Transverse colon (tissue), 4 donors: ENCODE data around the gene AGMO.

Experiments
- CTCF ChIP-seq, 5 experiments: fragments of 200-600 bp in 3 of 5; fragments of 450-650 bp in 2 of 5; sonication (generic) in 3 of 5; IDR thresholded peaks; 1 replicate in 2 of 5; 2 replicates in 3 of 5; pipeline ENCODE4 v1.5.1; 2016 to 2017; ENCODE audit warnings: antibody characterized with exemption in 5 of 5, inconsistent platforms in 3 of 5, mild to moderate bottlenecking in 2 of 5, moderate library complexity in 1 of 5
- EP300 ChIP-seq: sonication (generic); formaldehyde crosslinking; IDR thresholded peaks from one replicate; pipeline ENCODE4 v1.6.1; 2017; ENCODE audit warnings: antibody characterized with exemption, low read depth
- POLR2A ChIP-seq: fragments of 450-650 bp; IDR thresholded peaks from one replicate; pipeline ENCODE4 v1.6.1; 2016; ENCODE audit warnings: antibody characterized with exemption, mild to moderate bottlenecking, moderate library complexity
- POLR2AphosphoS5 ChIP-seq, 3 donors: sonication (generic); formaldehyde crosslinking; IDR thresholded peaks; one replicate each; pipeline ENCODE4 v1.6.1; 2016; ENCODE audit warnings: antibody characterized with exemption in 3 of 3

GRCh38 chr7:15581352-15581951 is 19.6 kb upstream of the AGMO start:
- TF ChIP-seq CTCF (IDR thresholded peaks at IDR 0.05) = no peak
- TF ChIP-seq POLR2A = no peak
- no peak for TF ChIP-seq POLR2AphosphoS5 (IDR thresholded peaks at IDR 0.05)
- TF ChIP-seq EP300 = no peak
